Activated T-helper 9 cell treated with anti-CD3 and anti-CD28 coated beads, Interleukin-2, amount 50 U/mL, for 16 hours (primary cell): ENCODE measurements around the gene RERE.

Experiments used
- DNase-seq: peaks from one replicate; pipeline ENCODE4 v3.0.0-alpha.2; 2020; ENCODE audit warnings: low read depth

The RERE gene

GRCh38 chr1:8379513-8380186 is 437.8 kb downstream of the RERE start:
- no peak for DNase-seq

- no peak for DNase-seq
Measured at GRCh38 chr1:8378981-8379470, 438.4 kb downstream of the RERE start.

GRCh38 chr1:8378178-8378577 is 439.3 kb downstream of the RERE start:
- DNase-seq = no peak

- no peak for DNase-seq
Measured at GRCh38 chr1:8377271-8377981, 440.0 kb downstream of the RERE start.

GRCh38 chr1:8376358-8376840 is 441.0 kb downstream of the RERE start:
- no peak for DNase-seq

- no peak for DNase-seq
Measured at GRCh38 chr1:8374812-8375211, 442.6 kb downstream of the RERE start.

GRCh38 chr1:8374356-8374755 is 443.1 kb downstream of the RERE start:
- no peak for DNase-seq

GRCh38 chr1:8373581-8374241 is 443.7 kb downstream of the RERE start:
- DNase-seq = no peak

GRCh38 chr1:8373125-8373524 is 444.3 kb downstream of the RERE start:
- no peak for DNase-seq

GRCh38 chr1:8371372-8371991 is 446.0 kb downstream of the RERE start:
- DNase-seq = no peak

GRCh38 chr1:8370905-8371315 is 446.5 kb downstream of the RERE start:
- no peak for DNase-seq

GRCh38 chr1:8370046-8370881 is 447.2 kb downstream of the RERE start:
- DNase-seq = no peak

GRCh38 chr1:8368956-8369639 is 448.3 kb downstream of the RERE start:
- DNase-seq = no peak

GRCh38 chr1:8367571-8368194 is 449.8 kb downstream of the RERE start:
- DNase-seq = no peak

- DNase-seq = no peak
Measured at GRCh38 chr1:8365661-8366362, 451.6 kb downstream of the RERE start.

- no peak for DNase-seq
Measured at GRCh38 chr1:8364528-8365442, 452.7 kb downstream of the RERE start.

GRCh38 chr1:8363767-8364301 is 453.6 kb downstream of the RERE start:
- no peak for DNase-seq

- DNase-seq = no peak
Measured at GRCh38 chr1:8363186-8363766, 454.2 kb downstream of the RERE start.
